Measurements from ENCODE around the gene FAM90A1.
"Not testable (repeated sequence)": the region's sequence is repeated elsewhere in the genome, so short reads cannot be mapped to it uniquely, and the experiment has no call there.

DNA sequence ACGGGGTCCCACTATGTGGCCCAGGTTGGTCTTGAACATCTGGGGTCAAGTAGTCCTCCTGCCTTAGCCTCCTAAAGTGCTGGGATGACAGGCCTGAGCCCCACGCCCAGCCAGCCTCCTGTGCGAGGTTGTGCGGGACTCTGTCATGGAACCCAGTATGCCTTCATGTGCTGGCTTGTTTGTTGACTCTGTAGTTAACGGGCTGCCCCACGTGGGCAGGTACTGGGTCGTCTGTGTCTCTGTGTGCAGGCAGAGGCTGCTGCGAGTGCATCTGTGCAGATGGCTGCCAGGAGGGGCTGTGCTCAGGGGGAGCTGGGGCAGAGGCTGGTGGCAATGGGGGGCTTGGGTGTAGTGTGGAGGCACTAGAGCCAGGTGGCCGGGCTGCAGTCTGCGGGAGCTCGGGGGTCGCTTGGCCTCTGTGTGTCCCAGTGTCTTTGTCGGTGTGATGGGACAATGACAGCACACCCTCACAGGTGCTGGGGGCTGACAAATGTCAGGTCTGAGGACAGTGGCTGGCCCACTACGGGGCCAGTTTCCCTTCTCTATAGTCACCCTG is 6.0 kb upstream of the FAM90A1 start:
- TF ChIP-seq, protein P1, sequence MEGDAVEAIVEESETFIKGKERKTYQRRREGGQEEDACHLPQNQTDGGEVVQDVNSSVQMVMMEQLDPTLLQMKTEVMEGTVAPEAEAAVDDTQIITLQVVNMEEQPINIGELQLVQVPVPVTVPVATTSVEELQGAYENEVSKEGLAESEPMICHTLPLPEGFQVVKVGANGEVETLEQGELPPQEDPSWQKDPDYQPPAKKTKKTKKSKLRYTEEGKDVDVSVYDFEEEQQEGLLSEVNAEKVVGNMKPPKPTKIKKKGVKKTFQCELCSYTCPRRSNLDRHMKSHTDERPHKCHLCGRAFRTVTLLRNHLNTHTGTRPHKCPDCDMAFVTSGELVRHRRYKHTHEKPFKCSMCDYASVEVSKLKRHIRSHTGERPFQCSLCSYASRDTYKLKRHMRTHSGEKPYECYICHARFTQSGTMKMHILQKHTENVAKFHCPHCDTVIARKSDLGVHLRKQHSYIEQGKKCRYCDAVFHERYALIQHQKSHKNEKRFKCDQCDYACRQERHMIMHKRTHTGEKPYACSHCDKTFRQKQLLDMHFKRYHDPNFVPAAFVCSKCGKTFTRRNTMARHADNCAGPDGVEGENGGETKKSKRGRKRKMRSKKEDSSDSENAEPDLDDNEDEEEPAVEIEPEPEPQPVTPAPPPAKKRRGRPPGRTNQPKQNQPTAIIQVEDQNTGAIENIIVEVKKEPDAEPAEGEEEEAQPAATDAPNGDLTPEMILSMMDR (IDR thresholded peaks at IDR 0.05), result not testable (repeated sequence)
- not testable (repeated sequence) for TF ChIP-seq EP300, POLR2AphosphoS5, POLR2A (IDR thresholded peaks at IDR 0.05)
